Coronary artery (tissue), 2 donors: ENCODE data around the gene LDOC1.
A peak's percentile ranks its signal among the peaks of the same experiment; 100 is the strongest.
"Not testable (repeated sequence)": the region's sequence is repeated elsewhere in the genome, so short reads cannot be mapped to it uniquely, and the experiment has no call there.

Experiments used
- DNase-seq: peaks from one replicate; pipeline ENCODE4 v3.0.0-alpha.2; 2017; ENCODE audit warnings: low spot score
- H3K27ac ChIP-seq, 2 donors: fragments of 200-600 bp; sonication (generic); one replicate each; pipeline ENCODE4 v1.5.1; 2016 to 2019
- H3K4me3 ChIP-seq: fragments of 200-600 bp; sonication (generic); 2 replicates; pipeline ENCODE4 v1.5.1; 2016; ENCODE audit warnings: mild to moderate bottlenecking, moderate library complexity
- TF ChIP-seq, protein P1 (sequence below): fragments of 200-600 bp; sonication (generic); IDR thresholded peaks from one replicate; pipeline ENCODE4 v1.5.1; 2019; ENCODE audit warnings: antibody characterized with exemption

Gene LDOC1

DNA sequence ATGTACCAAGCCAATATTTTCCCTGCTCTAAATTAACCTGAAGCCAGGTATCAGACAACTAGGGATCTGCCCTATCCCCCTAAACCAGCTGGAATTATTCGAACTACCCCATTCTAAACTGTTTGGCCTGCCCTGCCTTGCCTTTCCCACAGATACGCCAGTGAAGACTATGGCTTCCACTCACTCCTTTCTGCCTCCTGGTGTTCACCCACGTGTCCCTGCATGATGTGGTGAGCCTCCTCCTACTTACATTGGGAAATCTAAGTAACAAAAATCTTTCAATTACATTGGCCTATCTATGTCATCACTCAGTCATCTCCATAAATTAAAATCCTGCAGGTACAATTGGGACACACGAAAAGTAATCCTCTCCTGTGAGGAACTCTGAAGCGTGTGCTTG is 6.1 kb upstream of the LDOC1 start:
- TF ChIP-seq, protein P1, sequence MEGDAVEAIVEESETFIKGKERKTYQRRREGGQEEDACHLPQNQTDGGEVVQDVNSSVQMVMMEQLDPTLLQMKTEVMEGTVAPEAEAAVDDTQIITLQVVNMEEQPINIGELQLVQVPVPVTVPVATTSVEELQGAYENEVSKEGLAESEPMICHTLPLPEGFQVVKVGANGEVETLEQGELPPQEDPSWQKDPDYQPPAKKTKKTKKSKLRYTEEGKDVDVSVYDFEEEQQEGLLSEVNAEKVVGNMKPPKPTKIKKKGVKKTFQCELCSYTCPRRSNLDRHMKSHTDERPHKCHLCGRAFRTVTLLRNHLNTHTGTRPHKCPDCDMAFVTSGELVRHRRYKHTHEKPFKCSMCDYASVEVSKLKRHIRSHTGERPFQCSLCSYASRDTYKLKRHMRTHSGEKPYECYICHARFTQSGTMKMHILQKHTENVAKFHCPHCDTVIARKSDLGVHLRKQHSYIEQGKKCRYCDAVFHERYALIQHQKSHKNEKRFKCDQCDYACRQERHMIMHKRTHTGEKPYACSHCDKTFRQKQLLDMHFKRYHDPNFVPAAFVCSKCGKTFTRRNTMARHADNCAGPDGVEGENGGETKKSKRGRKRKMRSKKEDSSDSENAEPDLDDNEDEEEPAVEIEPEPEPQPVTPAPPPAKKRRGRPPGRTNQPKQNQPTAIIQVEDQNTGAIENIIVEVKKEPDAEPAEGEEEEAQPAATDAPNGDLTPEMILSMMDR, result no peak
- Histone ChIP-seq H3K4me3 (no peak overlapping the region), H3K27ac (no peak overlapping the region)
- no peak for DNase-seq

DNA sequence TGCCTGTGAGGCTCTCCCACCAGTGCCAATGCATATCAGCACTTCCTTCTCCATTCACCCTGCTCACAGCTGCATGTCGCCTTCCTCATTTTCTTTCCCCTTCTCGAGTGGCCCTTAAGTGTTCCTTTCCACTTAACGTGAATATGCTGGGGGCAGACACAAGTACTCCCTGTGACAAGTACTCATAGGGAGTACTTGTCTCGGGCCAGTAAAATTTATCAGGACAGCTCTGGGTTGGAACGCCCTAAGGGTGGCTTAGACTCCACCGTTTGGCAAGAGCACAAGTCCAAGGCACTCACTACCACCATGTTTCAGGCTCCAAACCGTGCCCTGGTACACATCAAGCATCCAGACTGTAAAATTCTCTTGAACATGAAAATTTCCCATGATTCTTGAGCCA is 3.9 kb upstream of the LDOC1 start:
- no peak for DNase-seq
- no peak overlapping the region for H3K27ac ChIP-seq
- TF ChIP-seq, protein P1, result no peak

DNA sequence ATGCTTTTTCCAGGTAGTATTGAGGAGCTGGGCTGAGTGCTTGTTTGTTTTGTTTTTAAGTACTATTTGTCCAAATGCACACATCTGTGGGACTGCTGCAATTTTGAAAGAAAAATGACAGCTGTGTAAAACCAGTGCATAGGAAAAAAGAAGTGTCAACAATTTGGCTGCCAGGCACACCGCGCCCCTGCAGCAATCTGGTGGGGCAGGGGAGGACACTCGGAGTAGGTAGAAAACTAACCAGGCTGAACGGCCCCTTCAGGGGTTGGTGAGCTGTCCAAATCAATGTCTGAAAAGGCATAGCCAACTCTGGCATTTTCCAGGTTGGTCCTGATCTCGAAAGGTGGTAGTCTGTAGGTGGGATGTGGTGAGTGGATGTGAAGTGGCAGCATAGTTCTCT is 1.1 kb downstream of the LDOC1 start:
- peak overlapping the region; percentile 85 for H3K4me3 ChIP-seq
- H3K27ac ChIP-seq, result peak overlapping the region; percentile 72 to 84
- no peak for DNase-seq
- TF ChIP-seq, protein P1, result no peak

More for the DNA sequence above, 3.9 kb upstream of the LDOC1 start:
- H3K4me3 ChIP-seq, result no peak overlapping the region

DNA sequence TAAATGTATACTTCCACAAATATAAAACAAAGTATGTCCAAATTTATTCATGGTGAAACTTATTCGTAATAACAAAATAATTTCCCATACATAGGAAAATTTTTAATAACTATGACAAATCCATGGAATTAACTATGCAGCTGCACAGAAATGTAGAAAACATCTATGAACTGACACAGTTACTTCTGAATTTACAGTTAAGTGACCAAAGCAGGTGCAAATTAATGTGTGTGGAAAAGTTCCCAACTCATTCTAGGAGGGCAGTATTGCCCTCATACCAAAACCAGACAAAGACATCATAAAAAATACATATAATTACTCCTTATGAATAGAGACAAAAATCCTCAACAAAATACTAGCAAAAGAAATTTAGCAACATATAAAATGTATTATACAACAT is 12.5 kb downstream of the LDOC1 start:
- TF ChIP-seq, protein P1, result no peak
- no peak for DNase-seq
- H3K27ac ChIP-seq, result no peak overlapping the region

DNA sequence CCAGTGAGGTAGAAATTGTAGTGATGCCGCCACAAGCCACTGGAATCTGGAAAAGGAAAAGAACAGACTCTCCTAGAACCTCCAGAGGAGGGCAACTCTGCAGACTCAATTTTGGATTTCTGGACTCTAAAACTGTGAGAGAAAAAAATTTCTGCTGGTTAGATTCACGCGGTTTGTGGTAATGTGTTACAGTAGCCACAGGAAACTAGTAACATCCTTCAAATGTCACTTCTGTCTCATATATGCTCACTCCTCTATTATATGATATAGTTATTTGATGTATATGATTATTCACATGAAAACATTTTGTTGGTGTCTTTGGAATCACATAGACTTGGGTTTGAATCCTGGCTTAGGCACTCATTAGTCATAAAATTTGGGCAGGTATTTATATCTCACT is 18.8 kb downstream of the LDOC1 start:
- Histone ChIP-seq H3K27ac (no peak overlapping the region), H3K4me3 (no peak overlapping the region)
- TF ChIP-seq, protein P1, result no peak
- no peak for DNase-seq

More for the DNA sequence above, 12.5 kb downstream of the LDOC1 start:
- H3K4me3 ChIP-seq, result no peak overlapping the region

DNA sequence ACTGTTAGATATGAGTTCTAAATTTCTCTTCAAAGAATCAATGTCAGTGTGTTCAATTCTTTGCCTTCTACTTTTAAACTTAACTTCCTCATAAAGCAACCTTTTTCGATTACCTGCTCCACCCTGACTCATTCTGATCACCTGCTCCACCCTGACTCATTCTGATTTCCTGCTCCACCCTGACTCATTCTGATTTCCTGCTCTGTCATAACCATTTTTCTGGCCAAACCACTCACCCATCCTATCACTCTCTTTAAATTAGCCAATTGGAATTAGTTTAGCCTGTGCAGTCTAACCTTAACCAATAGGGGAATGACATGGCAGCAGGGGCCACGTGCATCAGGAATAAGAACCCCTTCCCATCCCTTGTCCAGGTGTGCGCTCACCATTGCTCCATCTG is 21.7 kb downstream of the LDOC1 start:
- not testable (repeated sequence) for H3K27ac ChIP-seq, DNase-seq, H3K4me3 ChIP-seq

DNA sequence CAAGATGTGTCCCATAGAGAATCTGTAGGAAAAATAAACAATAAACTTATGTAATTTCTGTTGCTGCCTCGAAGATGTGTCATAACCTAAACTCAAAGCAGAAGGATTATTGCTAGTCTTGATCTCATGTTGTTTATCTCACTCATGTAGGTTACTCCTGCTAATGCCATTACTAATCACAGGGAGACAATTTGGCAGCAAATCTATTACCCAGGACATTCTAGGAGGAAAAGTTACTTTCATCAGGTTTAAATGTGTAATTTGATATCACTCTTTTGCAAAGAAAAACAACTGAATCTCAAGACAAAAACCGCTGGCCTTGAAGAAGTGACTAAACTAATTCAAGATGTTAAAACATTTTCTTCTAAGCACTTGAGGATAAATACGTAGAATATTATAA is 34.0 kb downstream of the LDOC1 start:
- Histone ChIP-seq H3K4me3 (no peak overlapping the region), H3K27ac (no peak overlapping the region)
- TF ChIP-seq, protein P1, result no peak
- DNase-seq, result no peak

DNA sequence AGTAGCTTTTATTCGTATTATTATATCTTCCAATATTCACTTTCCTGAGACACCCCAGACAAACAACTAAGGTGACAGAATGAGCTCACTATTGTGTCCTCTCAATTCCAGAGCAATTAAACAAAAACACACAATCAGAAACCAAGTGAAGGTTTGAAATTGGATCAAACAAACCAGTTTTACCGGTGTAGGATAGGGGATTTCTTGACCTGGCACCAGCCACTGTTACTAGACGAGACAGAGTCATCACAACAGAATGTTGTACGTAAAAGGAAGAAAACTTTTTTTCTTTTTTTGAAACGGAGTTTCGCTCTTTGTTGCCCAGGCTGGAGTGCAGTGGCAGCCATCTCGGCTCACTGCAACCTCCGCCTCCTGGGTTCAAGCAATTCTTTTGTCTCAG is 43.7 kb downstream of the LDOC1 start:
- Histone ChIP-seq H3K27ac (no peak overlapping the region), H3K4me3 (no peak overlapping the region)
- DNase-seq, result no peak
- TF ChIP-seq, protein P1, result no peak
